GOT3 (cell line): ENCODE data around the gene CANX.
"Not testable (repeated sequence)": the region's sequence is repeated elsewhere in the genome, so short reads cannot be mapped to it uniquely, and the experiment has no call there.

Source experiments
- DNase-seq: peaks from one replicate; lab custom pipeline; 2025; ENCODE audit warnings: mixed read lengths; lab: John Stamatoyannopoulos, UW

CANX gene

GRCh38 chr5:179698935-179699615 is at the start of gene CANX:
Gene CANX, plus strand, starts transcription at chr5:179698967. Its CDS starts 6,715 bp downstream, at chr5:179705682.
- DNase-seq, result no peak

GRCh38 chr5:179649166-179649703 is 49.5 kb upstream of the CANX start:
- not testable (repeated sequence) for DNase-seq

GRCh38 chr5:179650245-179650644 is 48.5 kb upstream of the CANX start:
- not testable (repeated sequence) for DNase-seq

- DNase-seq, result not testable (repeated sequence)
Measured at GRCh38 chr5:179653135-179653534, 45.6 kb upstream of the CANX start.

DNA sequence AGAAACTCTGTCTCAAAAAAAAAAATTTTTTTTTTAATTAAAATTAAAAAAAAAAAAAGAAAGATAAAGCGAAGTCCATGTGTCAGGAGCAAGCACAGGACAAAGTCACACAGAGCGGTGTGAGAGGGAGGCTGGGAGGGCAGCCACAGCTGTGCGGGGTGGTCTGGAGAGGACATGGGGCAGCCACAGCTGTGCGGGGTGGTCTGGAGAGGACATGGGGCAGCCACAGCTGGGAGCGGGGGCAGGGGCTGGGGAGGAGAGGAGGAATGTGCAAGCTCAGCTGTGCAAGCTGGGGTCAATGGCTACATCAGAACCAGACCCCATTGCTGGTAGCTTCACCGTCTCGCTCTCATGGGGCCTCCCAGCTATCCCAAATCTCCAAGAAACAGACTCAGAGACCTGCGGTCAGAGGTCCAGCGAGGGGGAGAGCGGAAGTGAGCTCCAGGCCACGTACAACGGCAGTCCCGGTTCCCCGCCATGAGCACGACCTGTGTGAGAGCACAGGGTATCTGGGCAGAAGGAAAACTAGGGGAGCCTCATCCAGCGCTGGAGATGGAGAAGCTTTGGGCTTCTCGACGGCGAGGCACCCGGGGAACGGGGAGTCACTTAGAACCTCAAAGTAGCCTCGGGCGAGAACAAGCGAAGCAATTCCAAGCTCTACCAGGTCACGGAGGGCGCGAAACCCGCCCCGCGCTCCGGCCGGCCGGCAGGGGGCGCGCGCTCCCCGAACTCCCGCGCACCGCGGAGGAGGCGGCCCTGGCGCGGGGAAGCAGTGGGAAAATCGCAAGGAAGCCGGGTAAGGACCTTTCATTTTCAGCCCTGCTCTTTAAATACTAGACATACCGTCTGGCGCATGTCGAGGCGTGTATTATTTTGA is 41.2 kb upstream of the CANX start:
- DNase-seq, result not testable (repeated sequence)

DNA sequence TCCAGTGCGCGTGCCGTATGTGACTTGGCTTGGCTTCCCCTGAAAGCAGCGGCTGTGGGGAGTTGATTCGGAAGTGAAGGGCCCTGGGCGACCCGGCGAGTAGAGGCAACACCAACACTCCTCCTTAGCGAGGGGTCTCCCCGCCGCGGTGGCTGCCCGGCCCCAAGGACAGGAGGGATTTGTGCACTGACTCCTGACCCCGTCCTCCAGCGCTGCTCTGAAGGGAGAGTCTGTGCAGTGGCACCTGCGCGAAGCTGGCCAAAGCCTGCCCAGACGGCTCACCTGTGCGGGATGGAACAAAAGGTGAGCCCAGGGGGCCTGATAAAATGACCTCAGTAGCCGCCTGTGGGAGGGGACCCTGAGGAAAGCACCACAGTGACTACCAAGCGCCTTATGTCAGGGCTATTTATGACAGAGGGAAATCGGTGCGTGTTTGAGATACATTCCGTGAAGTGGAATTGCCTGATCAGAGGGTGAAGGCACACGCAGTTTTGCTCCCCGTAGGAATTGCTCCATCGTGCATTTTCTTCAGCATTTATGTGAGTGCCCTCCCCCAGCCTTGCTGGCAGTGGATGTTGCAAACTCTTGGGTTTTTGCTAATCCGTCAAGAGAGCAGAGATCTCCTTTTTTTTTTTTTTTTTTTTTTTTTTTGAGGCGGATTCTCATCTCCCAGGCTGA is 40.4 kb upstream of the CANX start:
- DNase-seq, result not testable (repeated sequence)

GRCh38 chr5:179661647-179662046 is 37.1 kb upstream of the CANX start:
- not testable (repeated sequence) for DNase-seq

DNA sequence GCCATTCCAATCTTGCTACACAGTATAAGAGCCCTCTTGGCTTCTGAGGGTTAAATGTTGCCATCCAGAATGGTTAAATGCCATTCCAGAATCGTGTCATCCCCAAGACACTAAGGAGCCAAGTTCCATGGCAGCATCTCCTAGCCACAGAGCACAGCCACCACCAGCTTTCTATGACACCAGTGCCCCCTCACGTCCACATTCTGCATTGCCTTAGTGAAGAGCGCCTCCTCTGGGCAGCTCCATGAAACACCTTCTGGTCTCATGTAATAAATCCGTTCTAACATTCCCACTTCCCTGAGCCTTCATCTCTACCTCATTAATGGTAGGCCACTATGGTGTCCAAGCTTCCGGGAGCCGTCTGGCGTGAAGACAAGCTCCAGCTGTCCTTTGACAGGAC is 30.4 kb upstream of the CANX start:
- no peak for DNase-seq

DNA sequence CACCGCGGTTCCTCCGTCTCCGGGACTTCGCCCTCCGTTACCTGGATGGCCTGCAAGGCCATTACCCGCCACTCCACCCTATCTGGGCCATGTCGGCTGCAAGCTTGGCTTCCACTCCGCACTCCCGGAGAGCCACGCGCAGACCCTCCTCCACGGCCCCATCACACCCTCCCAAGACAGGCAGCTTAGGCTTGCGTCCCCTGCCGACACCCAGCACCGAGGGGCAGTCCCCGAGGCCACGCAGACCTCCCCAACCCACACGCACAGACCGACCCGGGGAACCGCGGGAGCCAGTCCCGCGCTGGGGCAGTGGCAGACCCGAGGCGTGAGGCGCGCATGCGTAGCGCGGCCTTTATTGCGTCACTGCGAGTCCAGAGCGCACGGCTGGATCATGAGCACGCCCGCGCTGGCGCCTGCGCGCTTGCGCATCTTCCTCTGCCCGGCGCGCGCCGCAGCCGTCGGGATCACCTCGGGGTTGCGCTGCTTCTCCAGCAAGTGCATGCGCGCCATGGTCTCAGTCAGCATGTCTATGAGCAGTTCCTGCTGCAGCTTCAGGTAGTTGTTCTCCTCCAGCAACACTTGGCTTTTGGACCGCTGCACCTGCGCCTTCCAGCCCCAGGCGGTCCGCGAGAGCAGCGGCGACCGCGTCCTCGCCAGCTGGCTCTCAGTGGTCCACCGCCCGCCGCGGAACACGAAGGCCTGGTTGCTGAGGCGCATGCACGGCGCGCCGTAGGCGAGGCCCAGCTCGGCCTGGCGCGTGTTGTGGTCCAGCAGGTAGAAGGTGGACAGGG is 20.3 kb upstream of the CANX start:
- DNase-seq, result peak; percentile 84

- no peak for DNase-seq
Measured at GRCh38 chr5:179679014-179679674, 19.6 kb upstream of the CANX start.

DNA sequence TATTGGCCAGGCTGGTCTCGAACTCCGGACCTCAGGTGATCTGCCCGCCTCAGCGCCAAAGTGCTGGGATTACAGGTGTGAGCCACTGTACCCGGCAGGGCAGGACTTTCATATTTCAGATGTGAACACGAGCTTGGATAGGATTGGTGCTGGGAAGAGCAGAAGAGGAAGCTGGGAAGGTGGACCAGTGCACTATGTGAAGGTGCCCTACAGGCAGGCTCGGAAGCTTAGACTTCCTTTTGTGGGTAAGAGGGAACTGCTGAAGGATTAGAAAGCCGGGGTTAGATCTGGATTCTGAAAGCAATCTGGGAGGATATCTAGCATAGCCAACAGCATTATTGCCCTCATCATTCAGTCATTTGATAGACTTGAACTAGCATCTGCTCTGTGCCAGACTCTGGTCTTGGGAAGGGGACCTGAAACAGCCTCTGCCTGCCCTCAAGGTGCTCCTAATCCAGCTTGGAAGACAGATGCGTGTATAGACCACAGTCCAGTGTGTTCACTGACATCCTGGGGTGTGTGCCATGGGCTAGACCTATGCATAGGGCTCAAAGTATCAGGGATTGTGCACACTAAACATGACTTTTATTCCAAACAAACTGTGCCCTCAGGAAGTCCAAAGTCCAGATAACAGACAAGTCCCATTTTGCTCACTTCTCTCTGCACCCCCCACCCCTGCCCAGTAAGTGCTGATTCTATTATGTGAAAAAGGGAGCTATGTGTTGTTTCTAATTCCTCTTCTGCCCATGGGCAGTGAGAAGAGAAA is 18.6 kb upstream of the CANX start:
- DNase-seq, result no peak

GRCh38 chr5:179680780-179681401 is 17.9 kb upstream of the CANX start, which contains the start of gene CBY3:
Gene CBY3, minus strand, starts transcription at chr5:179681034. Its CDS starts 116 bp downstream, at chr5:179680918.
- no peak for DNase-seq

DNA sequence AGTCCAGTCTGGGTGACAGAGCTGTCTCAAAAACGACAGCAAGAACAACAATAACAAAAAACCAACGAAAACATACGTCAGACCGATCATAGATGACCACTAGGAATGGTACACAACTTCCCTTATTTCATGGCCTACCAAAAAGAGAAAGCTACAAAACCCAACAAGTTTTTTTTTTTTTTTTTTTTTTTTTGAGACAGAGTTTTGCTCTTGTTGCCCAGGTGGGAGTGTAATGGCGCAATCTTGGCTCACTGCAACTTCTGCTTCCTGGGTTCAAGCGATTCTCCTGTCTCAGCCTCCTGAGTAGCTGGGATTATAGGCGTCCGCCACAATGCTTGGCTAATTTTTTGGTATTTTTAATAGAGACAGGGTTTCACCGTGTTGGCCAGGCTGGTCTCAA is 9.6 kb upstream of the CANX start:
- DNase-seq, result not testable (repeated sequence)

- no peak for DNase-seq
Measured at GRCh38 chr5:179694561-179694960, 4.2 kb upstream of the CANX start.

GRCh38 chr5:179696603-179697002 is 2.2 kb upstream of the CANX start:
- no peak for DNase-seq

- DNase-seq, result no peak
Measured at GRCh38 chr5:179697108-179697507, 1.7 kb upstream of the CANX start.

DNA sequence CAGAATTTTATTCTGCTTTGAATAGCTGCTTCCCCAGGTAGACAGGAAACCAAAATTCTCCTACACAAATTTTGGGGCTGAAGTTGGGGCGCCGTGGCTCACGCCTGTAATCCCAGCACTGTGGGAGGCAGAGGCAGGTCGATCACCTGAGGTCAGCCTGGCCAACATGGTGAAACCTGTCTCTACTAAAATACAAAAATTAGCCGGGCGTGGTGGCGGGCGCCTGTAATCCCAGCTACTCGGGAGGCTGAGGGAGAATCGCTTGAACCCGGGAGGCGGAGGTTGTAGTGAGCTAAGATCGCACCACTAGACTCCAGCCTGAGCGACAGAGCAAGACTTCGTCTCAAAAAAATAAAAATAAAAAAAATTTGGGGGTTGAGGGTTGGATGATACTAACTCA is 1.2 kb upstream of the CANX start:
- DNase-seq, result not testable (repeated sequence)

DNA sequence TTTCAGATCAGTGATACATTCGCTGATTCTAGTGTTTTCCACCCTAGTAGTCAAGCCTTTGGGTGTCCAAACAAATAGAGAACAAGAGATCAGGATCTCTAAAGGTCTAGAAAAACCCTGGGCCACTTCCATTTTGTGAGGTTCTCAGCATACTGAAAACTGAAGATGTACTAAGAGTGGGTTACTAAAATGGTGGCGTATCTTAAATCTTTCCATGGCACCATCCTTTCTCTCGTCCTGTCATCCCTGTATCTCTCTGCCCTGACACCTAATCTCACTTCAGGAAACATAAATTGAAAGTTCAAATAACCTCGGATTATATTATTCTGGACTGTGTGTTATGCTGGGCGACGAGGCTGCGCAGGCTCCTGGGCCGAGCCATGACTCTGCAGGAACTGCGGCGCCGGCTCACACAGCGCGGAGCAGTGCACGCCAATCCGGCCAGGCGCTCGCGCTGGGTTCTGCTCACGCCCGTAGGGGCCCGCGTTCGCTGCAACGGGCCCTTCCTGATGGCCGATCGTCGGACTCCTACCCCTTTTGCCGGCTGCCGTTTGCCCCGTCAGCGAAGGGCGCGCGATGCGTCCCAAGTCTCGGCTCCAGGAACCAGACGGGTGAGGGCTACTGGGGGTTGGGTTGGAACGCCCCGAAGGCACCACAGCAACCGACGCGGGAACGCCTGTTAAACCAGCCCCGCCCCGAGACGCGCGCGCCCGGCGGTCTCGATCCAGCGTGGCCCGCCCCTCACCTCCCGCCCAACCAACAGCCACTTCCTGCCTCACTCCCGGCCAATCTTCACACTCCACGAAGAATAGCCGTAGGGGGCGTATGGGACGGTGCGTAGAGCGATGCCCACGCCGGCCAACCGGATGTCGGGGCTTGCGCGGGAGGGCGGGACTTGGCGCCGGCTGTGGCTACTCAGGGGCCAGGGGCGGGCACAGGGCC is 503 bp upstream of the CANX start:
- peak; percentile 98 for DNase-seq
